ENCODE measurements around the gene UBE3C. TPM values are rescaled to one million over a fixed set of nuclear protein-coding genes. Genes with fewer than 3 reads are reported as not detected.

UBE3C gene
- total and polyA plus RNA-seq, 2 of the 13 experiments (the other 11 are each of a cell fraction or from before 2014, with no cell fraction given): 27.0 to 48.2 TPM

- no peak overlapping the region for H3K9ac ChIP-seq (ENCODE audit: insufficient read depth, low read depth, low read length)
- H3K36me3 ChIP-seq (replicated peaks in 1 of 2; ENCODE audit: control insufficient read depth in 1 of 2, insufficient read depth in 2 of 2, low read length in 2 of 2): no peaks in the 10 kb centered on the region
- WGBS (ENCODE audit: low lambda C conversion rate): 42% methylated on average over 2 of the region's 2 CpGs
- peaks cover 0 to 5% of the 10 kb centered on the region in 2 experiments; a peak in 2 of 5 replicates for H3K27me3 ChIP-seq (ENCODE audit: control insufficient read depth in 1 of 2, insufficient read depth in 2 of 2, low read length in 2 of 2)
- no peak for FAIRE-seq
- CTCF ChIA-PET (ENCODE audit: low intra/inter-chr PET ratio, low total read pairs): no interaction called here
- H3K27ac ChIP-seq (ENCODE audit: extremely low read length, insufficient read depth, low read length): no peak overlapping the region
- in situ Hi-C loops (cut with HindIII; ENCODE audit: extremely low pct_ligation_motif_present, low pct_unique_long_range_greater_than_20kb): no loop called here
- no peaks in the 10 kb centered on the region for H3K9me3 ChIP-seq (ENCODE audit: low read length)
- DNase-seq (ENCODE audit: low spot score): no peak
- no peak for ATAC-seq
- H3K4me2 ChIP-seq (ENCODE audit: low read depth, low read length): no peak overlapping the region
- POLR2A ChIA-PET: no interaction called here
- H3K4me1 ChIP-seq (ENCODE audit: insufficient read depth, low read length): peaks cover 14% of the 10 kb centered on the region
- H3K79me2 ChIP-seq (ENCODE audit: insufficient read depth, low read length): no peaks in the 10 kb centered on the region
- no peak overlapping the region for H3K4me3 ChIP-seq (replicated peaks in 1 of 3; ENCODE audit: insufficient read depth in 1 of 3, low read depth in 2 of 3, low read length in 3 of 3)
- no peak overlapping the region for H2AFZ ChIP-seq (ENCODE audit: low read length)
- H4K20me1 ChIP-seq (ENCODE audit: insufficient read depth, low read length): no peaks in the 10 kb centered on the region
- no peak for TF ChIP-seq KDM4B (CRISPR knock-in tag; IDR thresholded peaks at IDR 0.05)
- no peak for TF ChIP-seq GZF1 (CRISPR knock-in tag; IDR thresholded peaks at IDR 0.05)
- TF ChIP-seq ZNF7 (CRISPR knock-in tag; IDR thresholded peaks at IDR 0.05): peak; percentile 92
- no TSS peak for BruUV-seq (replicated peaks)
- intact Hi-C loops (cut with micrococcal nuclease; ENCODE audit: unreplicated experiment): loop anchor here (10.0 kb wide), 2 partner anchors 119 to 149 kb away; partner anchors contain the start of gene MNX1
Observed at GRCh38 chr7:157133304-157133703, 5.4 kb upstream of the UBE3C start.

GRCh38 chr7:157136372-157136771 lies 2.4 kb upstream of the UBE3C start:
- ChIA-PET POLR2A (no interaction called here), CTCF (ENCODE audit: low intra/inter-chr PET ratio, low total read pairs) (no interaction called here)
- no peaks in the 10 kb centered on the region; a peak in 1 of 5 replicates for H3K27me3 ChIP-seq (ENCODE audit: control insufficient read depth in 1 of 2, insufficient read depth in 2 of 2, low read length in 2 of 2)
- FAIRE-seq: peak; percentile 61
- H3K36me3 ChIP-seq (replicated peaks in 1 of 2; ENCODE audit: control insufficient read depth in 1 of 2, insufficient read depth in 2 of 2, low read length in 2 of 2): peaks cover 1 to 8% of the 10 kb centered on the region in 2 experiments; a peak in 4 of 5 replicates
- in situ Hi-C loops (cut with HindIII; ENCODE audit: extremely low pct_ligation_motif_present, low pct_unique_long_range_greater_than_20kb) (loop anchor here (5.0 kb wide), 1 partner anchor 184 kb away; no protein-coding TSS in a partner anchor), intact Hi-C loops (cut with micrococcal nuclease; ENCODE audit: unreplicated experiment) (loop anchor here (10.0 kb wide), 2 partner anchors 122 to 152 kb away; partner anchors contain the start of gene MNX1)
- peak; percentile 49 for DNase-seq (ENCODE audit: low spot score)
- no peaks in the 10 kb centered on the region for H3K9me3 ChIP-seq (ENCODE audit: low read length)
- peaks cover 22% of the 10 kb centered on the region for H3K79me2 ChIP-seq (ENCODE audit: insufficient read depth, low read length)
- peaks cover 33% of the 10 kb centered on the region for H3K4me1 ChIP-seq (ENCODE audit: insufficient read depth, low read length)
- 28% methylated on average over 4 of the region's 4 CpGs for WGBS (ENCODE audit: low lambda C conversion rate)
- H3K4me3 ChIP-seq (replicated peaks in 1 of 3; ENCODE audit: insufficient read depth in 1 of 3, low read depth in 2 of 3, low read length in 3 of 3): no peak overlapping the region
- no TSS peak for BruUV-seq (replicated peaks)
- H3K9ac ChIP-seq (ENCODE audit: insufficient read depth, low read depth, low read length): no peak overlapping the region
- peaks cover 16% of the 10 kb centered on the region for H4K20me1 ChIP-seq (ENCODE audit: insufficient read depth, low read length)
- H2AFZ ChIP-seq (ENCODE audit: low read length): peak overlapping the region; percentile 81
- H3K4me2 ChIP-seq (ENCODE audit: low read depth, low read length): peak overlapping the region; percentile 50
- no peak overlapping the region for H3K27ac ChIP-seq (ENCODE audit: extremely low read length, insufficient read depth, low read length)
- ATAC-seq: no peak
- TF ChIP-seq KDM5A (IDR thresholded peaks at IDR 0.05; ENCODE audit: borderline replicate concordance, low read length) (no peak), CEBPB (IDR thresholded peaks at IDR 0.05; ENCODE audit: borderline replicate concordance, low read depth, low read length) (0 out of 2 replicates have a peak, but pooled peaks have one; percentile 3), ZFP37 (CRISPR knock-in tag; IDR thresholded peaks at IDR 0.05; ENCODE audit: borderline replicate concordance) (no peak), MED8 (CRISPR knock-in tag; IDR thresholded peaks at IDR 0.05; ENCODE audit: insufficient replicate concordance) (no peak), ZNF513 (CRISPR knock-in tag; conservative IDR thresholded peaks at IDR 0.05) (no peak), MAFF (IDR thresholded peaks at IDR 0.05; ENCODE audit: low read depth, low read length) (0 out of 2 replicates have a peak, but pooled peaks have one; percentile 19), JUNB (CRISPR knock-in tag; IDR thresholded peaks at IDR 0.05; ENCODE audit: borderline replicate concordance) (no peak), CENPBD1 (CRISPR knock-in tag; IDR thresholded peaks at IDR 0.05; ENCODE audit: borderline replicate concordance, low read depth) (no peak), GATAD1 (CRISPR knock-in tag; IDR thresholded peaks at IDR 0.05) (no peak), STAG1 (CRISPR knock-in tag; IDR thresholded peaks at IDR 0.05) (peak; percentile 39)

Data from HepG2 (cell line).